Calu3 (cell line): ENCODE data around the gene BST1. TPM values are rescaled to one million over a fixed set of nuclear protein-coding genes. Genes with fewer than 3 reads are reported as not detected.
"Not testable (repeated sequence)": the region's sequence is repeated elsewhere in the genome, so short reads cannot be mapped to it uniquely, and the experiment has no call there.

Source experiments
- BruUV-seq: library from RNA; stranded (reverse); fragments of 400-500 nt; replicated peaks from 2 replicates; lab custom pipeline; 2021; lab: Mats Ljungman, UMichigan
- CTCF ChIA-PET: fragments of 300-600 bp; sonication (Branson Sonifier 250); formaldehyde crosslinking; loops from one replicate; lab custom pipeline; 2022; ENCODE audit warnings: antibody characterized with exemption; lab: Charles Lee
- DNase-seq: peaks from one replicate; pipeline ENCODE4 v3.0.0; 2022
- H3K27ac Mint-ChIP-seq: one replicate; pipeline ENCODE4 v1.8.0; 2022; ENCODE audit warnings: mixed read lengths; ENCODE audit not compliant: unreplicated experiment
- H3K27me3 Mint-ChIP-seq: one replicate; pipeline ENCODE4 v1.8.0; 2022; ENCODE audit warnings: mixed read lengths; ENCODE audit not compliant: unreplicated experiment
- H3K36me3 Mint-ChIP-seq: one replicate; pipeline ENCODE4 v1.8.0; 2022; ENCODE audit warnings: mild to moderate bottlenecking, moderate library complexity, mixed read lengths; ENCODE audit not compliant: insufficient read depth, unreplicated experiment
- H3K4me1 Mint-ChIP-seq: one replicate; pipeline ENCODE4 v1.8.0; 2022; ENCODE audit warnings: mild to moderate bottlenecking, low read depth, mixed read lengths; ENCODE audit not compliant: unreplicated experiment
- H3K4me3 Mint-ChIP-seq: one replicate; pipeline ENCODE4 v1.8.0; 2022; ENCODE audit warnings: mild to moderate bottlenecking, low read depth, moderate library complexity, mixed read lengths; ENCODE audit not compliant: unreplicated experiment
- H3K9me3 Mint-ChIP-seq: one replicate; pipeline ENCODE4 v1.8.0; 2022; ENCODE audit warnings: low read depth, mixed read lengths; ENCODE audit not compliant: unreplicated experiment
- CTCF ChIP-seq: fragments of 200-600 bp; IDR thresholded peaks from one replicate; pipeline ENCODE4 v1.8.0; 2022; ENCODE audit warnings: antibody characterized with exemption; ENCODE audit not compliant: unreplicated experiment
- intact Hi-C: fragments of 100-400 bp; cut with micrococcal nuclease; formaldehyde crosslinking; loops from one replicate; pipeline ENCODE4 v1.10.0; 2022; ENCODE audit not compliant: unreplicated experiment
- total RNA-seq: library from RNA; stranded (reverse); gene quantifications from 2 replicates; pipeline ENCODE4 v1.2.3, GENCODE V29; 2022

The BST1 gene
- total RNA-seq, 1 experiment from 2014 or later = 6.0 TPM

DNA sequence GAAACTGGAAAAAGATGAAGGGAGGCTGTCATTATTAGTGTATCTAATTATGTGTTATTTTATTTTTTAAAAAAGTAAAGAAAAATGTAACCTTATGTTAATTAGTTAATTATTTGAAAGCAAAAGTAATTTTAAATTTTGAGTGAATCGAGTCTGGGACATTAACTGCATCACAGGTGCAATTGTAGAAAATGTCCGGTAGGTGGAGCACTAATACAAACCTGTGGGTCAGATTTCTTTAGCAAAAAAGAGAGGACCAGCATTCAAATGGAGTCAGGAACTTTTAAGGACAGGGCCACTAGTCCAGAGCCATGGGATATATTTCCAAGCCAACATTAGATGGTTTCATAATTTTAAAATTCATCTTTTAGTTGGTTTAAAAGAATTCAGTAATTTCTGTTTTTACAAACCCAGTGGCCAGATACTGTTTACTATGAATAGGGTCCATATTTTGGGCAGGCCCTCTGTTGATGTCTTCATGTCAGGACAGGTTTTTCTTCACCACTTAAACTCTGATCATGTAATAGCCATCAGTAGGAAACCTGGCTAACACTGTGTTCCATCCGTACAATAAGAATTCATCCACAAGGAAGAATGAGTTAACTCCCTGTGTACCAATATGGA is 27.2 kb downstream of the BST1 start:
- Mint-ChIP-seq H3K4me1 (no peaks in the 10 kb centered on the region), H3K36me3 (no peaks in the 10 kb centered on the region), H3K27me3 (no peaks in the 10 kb centered on the region), H3K4me3 (no peak overlapping the region), H3K9me3 (no peaks in the 10 kb centered on the region), H3K27ac (no peak overlapping the region)
- no TSS peak for BruUV-seq
- TF ChIP-seq CTCF = peak; percentile 50
- CTCF ChIA-PET = no interaction called here
- intact Hi-C loops = loop anchor here (1.0 kb wide), 2 partner anchors 226 to 251 kb away; no protein-coding TSS in a partner anchor
- DNase-seq = no peak

- H3K9me3 Mint-ChIP-seq, CTCF ChIA-PET, H3K4me1 Mint-ChIP-seq, H3K27ac Mint-ChIP-seq, intact Hi-C loops, H3K36me3 Mint-ChIP-seq, DNase-seq, H3K27me3 Mint-ChIP-seq, BruUV-seq, H3K4me3 Mint-ChIP-seq: not testable (repeated sequence)
These were observed 30.2 kb downstream of the BST1 start for GRCh38 chr4:15733061-15733460.

DNA sequence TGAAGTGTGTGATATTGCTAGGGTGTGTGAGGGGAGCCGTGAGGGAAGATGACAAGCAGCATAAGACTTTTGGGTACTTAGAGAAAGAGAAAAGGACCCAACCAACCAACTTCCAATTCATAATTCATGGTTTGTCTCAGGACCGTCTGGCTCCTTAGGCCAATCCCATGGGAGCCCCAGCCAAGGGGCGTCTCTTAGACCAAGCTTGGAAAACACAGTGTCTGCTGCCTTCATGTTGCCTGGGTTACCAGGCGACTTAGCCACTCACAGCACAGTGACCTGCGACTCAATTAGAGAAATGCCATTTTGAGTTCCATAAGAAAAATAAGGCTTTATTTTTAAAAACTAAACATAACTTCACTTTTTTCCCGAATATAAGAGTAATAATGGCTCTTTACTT is 32.7 kb downstream of the BST1 start:
- no peak for TF ChIP-seq CTCF
- no peak overlapping the region for H3K27ac Mint-ChIP-seq
- no peaks in the 10 kb centered on the region for H3K4me1 Mint-ChIP-seq
- H3K36me3 Mint-ChIP-seq = no peaks in the 10 kb centered on the region
- intact Hi-C loops = no loop called here
- no peak overlapping the region for H3K4me3 Mint-ChIP-seq
- BruUV-seq = no TSS peak
- no peaks in the 10 kb centered on the region for H3K27me3 Mint-ChIP-seq
- no peak for DNase-seq
- no peaks in the 10 kb centered on the region for H3K9me3 Mint-ChIP-seq
- CTCF ChIA-PET = no interaction called here

DNA sequence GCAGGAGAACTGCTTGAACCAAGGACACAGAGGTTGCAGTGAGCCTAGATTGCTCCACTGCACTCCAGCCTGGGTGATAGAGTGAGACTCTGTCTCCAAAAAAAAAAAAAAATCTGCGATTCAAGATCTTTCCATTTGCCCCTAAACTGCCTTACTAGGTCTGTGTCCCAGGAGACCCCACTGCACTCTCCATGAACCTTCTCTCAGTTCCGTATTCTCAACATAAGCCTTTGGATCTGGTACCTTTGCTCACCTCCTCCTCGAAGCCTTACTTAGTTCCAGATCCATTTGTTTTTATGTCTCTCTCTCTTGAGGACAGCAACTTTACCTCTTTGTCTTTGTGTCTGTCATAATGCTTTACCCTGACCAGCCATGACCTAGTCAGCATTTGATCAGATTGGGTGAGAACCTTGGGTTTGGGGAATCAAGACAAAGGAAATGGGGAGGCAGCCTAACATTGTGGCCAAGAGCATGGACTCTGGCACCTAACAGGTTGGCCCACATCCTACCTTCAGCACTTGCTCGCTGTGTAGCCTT is 33.7 kb downstream of the BST1 start:
- no peaks in the 10 kb centered on the region for H3K4me1 Mint-ChIP-seq
- H3K27ac Mint-ChIP-seq = no peak overlapping the region
- no peak for TF ChIP-seq CTCF
- no peaks in the 10 kb centered on the region for H3K27me3 Mint-ChIP-seq
- H3K9me3 Mint-ChIP-seq = no peaks in the 10 kb centered on the region
- CTCF ChIA-PET = no interaction called here
- no peaks in the 10 kb centered on the region for H3K36me3 Mint-ChIP-seq
- DNase-seq = no peak
- BruUV-seq = no TSS peak
- H3K4me3 Mint-ChIP-seq = no peak overlapping the region
- intact Hi-C loops = no loop called here

- BruUV-seq = no TSS peak
- TF ChIP-seq CTCF = no peak
- Mint-ChIP-seq H3K4me1 (no peaks in the 10 kb centered on the region), H3K27ac (no peak overlapping the region), H3K36me3 (no peaks in the 10 kb centered on the region), H3K9me3 (no peaks in the 10 kb centered on the region), H3K4me3 (no peak overlapping the region), H3K27me3 (no peaks in the 10 kb centered on the region)
- no peak for DNase-seq
- intact Hi-C loops = no loop called here
- CTCF ChIA-PET = no interaction called here
These were observed 34.4 kb downstream of the BST1 start for GRCh38 chr4:15737255-15737654.
